ENCODE results near the gene PTCD1.

GRCh38 chr7:99457050-99457649 is 18.6 kb upstream of the PTCD1 start:
- TF ChIP-seq CTCF (conservative IDR thresholded peaks at IDR 0.05; ENCODE audit: low read depth, low read length), result no peak
- TF ChIP-seq EZH2 (IDR thresholded peaks at IDR 0.05; ENCODE audit: borderline replicate concordance, low read depth, low read length, poor library complexity, severe bottlenecking), result no peak

Measured in A673 (cell line).